Glutamatergic neuron (in vitro differentiated cells): ENCODE measurements around the gene RNF32. TPM values are rescaled to one million over a fixed set of nuclear protein-coding genes. Genes with fewer than 3 reads are reported as not detected.
"Not testable (repeated sequence)": the region's sequence is repeated elsewhere in the genome, so short reads cannot be mapped to it uniquely, and the experiment has no call there.

Source experiments
- DNase-seq: peaks from one replicate; pipeline ENCODE4 v3.0.0; 2022
- H3K27ac Mint-ChIP-seq: one replicate; pipeline ENCODE4 v1.8.0; 2020; ENCODE audit warnings: mild to moderate bottlenecking, mixed read lengths, inconsistent platforms; ENCODE audit not compliant: unreplicated experiment
- H3K27me3 Mint-ChIP-seq: one replicate; pipeline ENCODE4 v1.8.0; 2020; ENCODE audit warnings: mild to moderate bottlenecking, moderate library complexity, mixed read lengths, inconsistent platforms; ENCODE audit not compliant: unreplicated experiment
- H3K36me3 Mint-ChIP-seq: one replicate; pipeline ENCODE4 v1.8.0; 2020; ENCODE audit warnings: mild to moderate bottlenecking, mixed read lengths, inconsistent platforms; ENCODE audit not compliant: unreplicated experiment
- H3K4me1 Mint-ChIP-seq: one replicate; pipeline ENCODE4 v1.8.0; 2020; ENCODE audit warnings: mild to moderate bottlenecking, low read depth, mixed read lengths, inconsistent platforms; ENCODE audit not compliant: unreplicated experiment
- H3K4me3 Mint-ChIP-seq: one replicate; pipeline ENCODE4 v1.8.0; 2020; ENCODE audit warnings: mild to moderate bottlenecking, mixed read lengths, inconsistent platforms; ENCODE audit not compliant: unreplicated experiment
- H3K9me3 Mint-ChIP-seq: one replicate; pipeline ENCODE4 v1.8.0; 2020; ENCODE audit warnings: mild to moderate bottlenecking, moderate library complexity, mixed read lengths, inconsistent platforms; ENCODE audit not compliant: unreplicated experiment
- total RNA-seq: library from RNA; stranded (reverse); fragmentation: NEBNext Ultra II Directional; extraction: Animal tissue kit (Norgen Biotek cat#: 25700); gene quantifications from one replicate; pipeline ENCODE4 v1.2.1, GENCODE V29; 2021; ENCODE audit not compliant: unreplicated experiment
- TF ChIP-seq, protein P1 (sequence below): fragments of 200-600 bp; sonication (generic); IDR thresholded peaks from one replicate; pipeline ENCODE4 v1.5.0; 2021; ENCODE audit not compliant: partially characterized antibody, unreplicated experiment

Gene RNF32
- total RNA-seq, 1 donor from 2014 or later: 2.2 TPM

DNA sequence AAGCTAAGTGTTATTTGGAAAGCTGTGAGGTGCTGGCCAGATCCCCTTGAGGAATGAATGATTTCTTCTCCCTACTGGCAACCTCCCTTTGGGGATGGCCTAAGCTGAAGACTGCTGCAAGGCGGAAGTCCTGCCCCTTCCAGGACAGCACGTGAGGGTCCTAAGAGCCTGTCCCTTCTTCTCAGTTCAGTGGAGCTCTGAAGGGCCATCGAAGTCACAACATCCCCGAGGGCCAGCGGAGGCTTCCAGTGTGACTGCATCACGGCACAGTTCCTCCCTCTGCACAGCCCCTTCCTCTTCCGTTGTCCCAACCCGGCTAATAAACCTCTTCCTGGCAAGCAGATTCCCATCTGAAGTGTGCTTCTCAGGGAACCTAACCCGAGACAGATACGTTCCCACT lies 43.7 kb downstream of the RNF32 start:
- H3K27me3 Mint-ChIP-seq: no peaks in the 10 kb centered on the region
- H3K4me3 Mint-ChIP-seq: no peak overlapping the region
- no peak for DNase-seq
- no peak overlapping the region for H3K27ac Mint-ChIP-seq
- no peaks in the 10 kb centered on the region for H3K9me3 Mint-ChIP-seq
- TF ChIP-seq, protein P1, sequence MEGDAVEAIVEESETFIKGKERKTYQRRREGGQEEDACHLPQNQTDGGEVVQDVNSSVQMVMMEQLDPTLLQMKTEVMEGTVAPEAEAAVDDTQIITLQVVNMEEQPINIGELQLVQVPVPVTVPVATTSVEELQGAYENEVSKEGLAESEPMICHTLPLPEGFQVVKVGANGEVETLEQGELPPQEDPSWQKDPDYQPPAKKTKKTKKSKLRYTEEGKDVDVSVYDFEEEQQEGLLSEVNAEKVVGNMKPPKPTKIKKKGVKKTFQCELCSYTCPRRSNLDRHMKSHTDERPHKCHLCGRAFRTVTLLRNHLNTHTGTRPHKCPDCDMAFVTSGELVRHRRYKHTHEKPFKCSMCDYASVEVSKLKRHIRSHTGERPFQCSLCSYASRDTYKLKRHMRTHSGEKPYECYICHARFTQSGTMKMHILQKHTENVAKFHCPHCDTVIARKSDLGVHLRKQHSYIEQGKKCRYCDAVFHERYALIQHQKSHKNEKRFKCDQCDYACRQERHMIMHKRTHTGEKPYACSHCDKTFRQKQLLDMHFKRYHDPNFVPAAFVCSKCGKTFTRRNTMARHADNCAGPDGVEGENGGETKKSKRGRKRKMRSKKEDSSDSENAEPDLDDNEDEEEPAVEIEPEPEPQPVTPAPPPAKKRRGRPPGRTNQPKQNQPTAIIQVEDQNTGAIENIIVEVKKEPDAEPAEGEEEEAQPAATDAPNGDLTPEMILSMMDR: no peak
- peaks cover 4% of the 10 kb centered on the region for H3K4me1 Mint-ChIP-seq
- no peaks in the 10 kb centered on the region for H3K36me3 Mint-ChIP-seq

- H3K36me3 Mint-ChIP-seq: no peaks in the 10 kb centered on the region
- no peak overlapping the region for H3K27ac Mint-ChIP-seq
- peaks cover 4% of the 10 kb centered on the region for H3K4me1 Mint-ChIP-seq
- TF ChIP-seq, protein P1: no peak
- H3K9me3 Mint-ChIP-seq: no peaks in the 10 kb centered on the region
- no peak overlapping the region for H3K4me3 Mint-ChIP-seq
- no peak for DNase-seq
- H3K27me3 Mint-ChIP-seq: no peaks in the 10 kb centered on the region
These were observed 44.1 kb downstream of the RNF32 start for GRCh38 chr7:156684661-156685060.

- H3K4me3 Mint-ChIP-seq: no peak overlapping the region
- TF ChIP-seq, protein P1: no peak
- H3K9me3 Mint-ChIP-seq: peaks cover 2% of the 10 kb centered on the region
- no peaks in the 10 kb centered on the region for H3K4me1 Mint-ChIP-seq
- H3K36me3 Mint-ChIP-seq: peaks cover 20% of the 10 kb centered on the region
- no peak for DNase-seq
- H3K27ac Mint-ChIP-seq: no peak overlapping the region
- no peaks in the 10 kb centered on the region for H3K27me3 Mint-ChIP-seq
These were observed 51.2 kb downstream of the RNF32 start for GRCh38 chr7:156691764-156692163.

DNA sequence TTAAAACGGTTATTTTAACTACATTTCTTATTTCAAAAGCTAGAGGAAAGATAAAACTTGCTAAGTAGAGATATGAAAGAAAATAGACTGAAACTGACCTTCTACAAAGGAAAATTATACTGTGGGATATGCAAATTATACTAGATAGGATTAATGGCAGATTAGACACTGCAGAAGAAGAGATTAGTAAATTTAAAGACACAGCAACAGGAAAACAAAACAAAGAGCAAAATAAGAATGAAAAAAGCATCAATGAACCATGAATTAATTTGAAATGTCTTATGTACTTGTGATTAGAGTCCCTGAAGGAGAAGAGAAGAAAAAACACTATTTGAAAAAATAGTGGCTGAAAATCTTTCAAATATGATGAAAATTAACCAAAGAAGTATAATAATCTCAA lies 52.3 kb downstream of the RNF32 start:
- Mint-ChIP-seq H3K36me3 (peaks cover 28% of the 10 kb centered on the region), H3K4me1 (no peaks in the 10 kb centered on the region), H3K4me3 (no peak overlapping the region), H3K27ac (no peak overlapping the region), H3K9me3 (peaks cover 7% of the 10 kb centered on the region), H3K27me3 (no peaks in the 10 kb centered on the region)
- DNase-seq: no peak
- TF ChIP-seq, protein P1: no peak

- no peaks in the 10 kb centered on the region for H3K4me1 Mint-ChIP-seq
- DNase-seq: no peak
- H3K36me3 Mint-ChIP-seq: peaks cover 30% of the 10 kb centered on the region
- H3K27me3 Mint-ChIP-seq: no peaks in the 10 kb centered on the region
- TF ChIP-seq, protein P1: no peak
- H3K4me3 Mint-ChIP-seq: no peak overlapping the region
- peaks cover 7% of the 10 kb centered on the region for H3K9me3 Mint-ChIP-seq
- no peak overlapping the region for H3K27ac Mint-ChIP-seq
These were observed 53.1 kb downstream of the RNF32 start for GRCh38 chr7:156693627-156694026.

DNA sequence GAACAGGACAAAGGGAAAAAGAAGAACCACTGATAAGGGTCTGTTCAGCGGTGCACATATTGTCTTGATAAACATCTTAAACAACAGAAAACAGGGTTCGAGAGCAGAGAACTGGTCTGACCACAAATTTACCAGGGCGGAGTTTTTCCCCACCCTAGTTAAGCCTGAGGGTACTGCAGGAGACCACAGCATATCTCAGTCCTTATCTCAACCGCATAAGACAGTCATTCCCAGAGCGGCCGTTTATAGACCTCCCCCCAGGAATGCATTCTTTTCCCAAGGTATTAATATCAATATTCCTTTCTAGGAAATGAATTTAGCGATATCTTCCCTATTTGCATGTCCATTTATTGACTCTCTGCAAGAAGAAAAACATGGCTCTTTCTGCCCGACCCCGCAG lies 56.7 kb downstream of the RNF32 start:
- H3K36me3 Mint-ChIP-seq: peaks cover 44% of the 10 kb centered on the region
- not testable (repeated sequence) for H3K9me3 Mint-ChIP-seq, H3K27ac Mint-ChIP-seq, DNase-seq, H3K4me3 Mint-ChIP-seq, H3K4me1 Mint-ChIP-seq, H3K27me3 Mint-ChIP-seq

DNA sequence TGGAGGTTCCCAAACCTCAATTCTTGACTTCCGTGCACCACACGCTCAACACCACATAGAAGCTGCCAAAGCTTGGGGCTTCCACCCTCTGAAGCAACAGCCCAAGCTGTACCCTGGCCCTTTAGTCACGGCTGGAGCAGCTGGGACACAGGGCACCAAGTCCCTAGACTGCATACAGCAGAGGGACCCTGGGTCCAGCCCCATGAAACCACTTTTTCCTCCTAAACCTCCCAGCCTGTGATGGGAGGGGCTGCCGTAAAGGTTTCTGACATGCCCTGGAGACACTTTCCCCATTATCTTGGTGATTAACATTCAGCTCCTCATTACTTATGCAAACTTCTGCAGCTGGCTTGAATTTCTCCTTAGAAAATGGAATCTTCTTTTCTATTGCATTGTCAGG lies 57.9 kb downstream of the RNF32 start:
- H3K27me3 Mint-ChIP-seq, H3K4me1 Mint-ChIP-seq, H3K27ac Mint-ChIP-seq, H3K9me3 Mint-ChIP-seq, DNase-seq, H3K4me3 Mint-ChIP-seq: not testable (repeated sequence)
- peaks cover 36% of the 10 kb centered on the region for H3K36me3 Mint-ChIP-seq

DNA sequence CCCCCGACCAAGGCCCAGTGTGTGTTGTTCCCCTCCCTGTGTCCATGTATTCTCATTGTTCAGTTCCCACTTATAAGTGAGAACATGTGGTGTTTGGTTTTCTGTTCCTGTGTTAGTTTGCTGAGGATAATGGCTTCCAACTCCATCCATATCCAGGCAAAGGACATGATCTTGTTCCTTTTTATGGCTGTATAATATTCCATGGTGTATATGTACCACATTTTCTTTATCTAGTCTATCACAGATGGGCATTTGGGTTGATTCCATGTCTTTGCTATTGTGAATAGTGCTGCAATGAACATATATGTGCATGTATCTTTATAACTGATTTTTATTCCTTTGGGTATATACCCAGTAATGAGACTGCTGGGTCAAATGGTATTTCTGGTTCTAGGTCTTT lies 61.2 kb downstream of the RNF32 start:
- Mint-ChIP-seq H3K9me3 (peaks cover 12% of the 10 kb centered on the region), H3K36me3 (peaks cover 24% of the 10 kb centered on the region)
- H3K4me1 Mint-ChIP-seq, H3K4me3 Mint-ChIP-seq, H3K27me3 Mint-ChIP-seq, DNase-seq, H3K27ac Mint-ChIP-seq: not testable (repeated sequence)
